ENCODE data around the gene TRMT61A. TPM values are rescaled to one million over a fixed set of nuclear protein-coding genes. Genes with fewer than 3 reads are reported as not detected.
A peak's percentile ranks its signal among the peaks of the same experiment; 100 is the strongest.

Gene TRMT61A
- total and polyA plus RNA-seq, 10 of the 15 experiments (the other 5 are each of a cell fraction or from before 2014, with no cell fraction given) = 0.11 to 21.9 (median 11.4) TPM

DNA sequence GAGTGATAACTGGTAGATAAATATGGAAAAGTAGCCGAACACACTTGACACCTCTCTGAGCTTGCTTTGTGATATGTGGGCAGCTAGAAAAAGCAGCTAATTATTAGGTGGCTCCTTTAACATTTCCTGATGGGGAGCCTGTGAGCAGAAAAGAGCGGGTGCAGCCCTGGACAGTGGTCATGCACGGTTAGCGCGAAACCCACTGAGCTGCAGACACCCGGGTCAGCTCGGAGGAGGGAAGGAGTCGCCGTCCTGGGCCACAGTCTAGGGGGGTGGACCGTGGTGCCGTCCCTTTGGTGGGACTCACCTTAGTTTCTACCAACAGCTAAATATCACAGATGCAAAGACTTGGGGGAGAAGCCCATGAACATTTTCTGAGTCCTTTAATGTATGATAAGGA, 40.4 kb downstream of the TRMT61A start:
- H4K20me1 ChIP-seq (ENCODE audit: control insufficient read depth, insufficient read depth) = no peaks in the 10 kb centered on the region; the same call in 1 of the 2 replicates
- 47% methylated on average over 11 of the region's 11 CpGs for WGBS (ENCODE audit: insufficient coverage, insufficient replicate concordance, low lambda C conversion rate, missing lambda C conversion rate)

DNA sequence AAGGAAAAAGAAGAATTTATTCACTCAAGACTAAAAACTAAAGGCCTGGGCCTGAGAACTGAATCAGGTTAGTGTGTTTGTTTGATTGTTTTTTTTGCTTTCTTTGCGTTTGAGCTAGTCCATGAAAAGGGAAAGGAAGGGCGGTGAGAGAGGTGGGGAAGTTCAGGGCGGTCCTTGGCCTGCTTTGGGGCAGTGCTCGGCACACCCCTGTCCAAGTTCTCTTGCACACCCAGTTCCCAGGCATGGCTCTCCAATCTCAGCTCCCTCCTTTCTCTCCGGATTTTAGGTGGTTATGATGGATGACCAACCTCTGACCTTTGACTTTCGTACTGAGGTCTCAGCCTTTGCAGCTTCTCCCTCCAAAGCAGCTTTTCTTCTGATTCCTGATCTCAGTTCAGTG, 45.1 kb downstream of the TRMT61A start:
- ATAC-seq (no peak), DNase-seq (ENCODE audit: low read depth, low spot score) (no peak), FAIRE-seq (no peak)
- no peaks in the 10 kb centered on the region for H4K20me1 ChIP-seq (ENCODE audit: control insufficient read depth, insufficient read depth)
- WGBS (ENCODE audit: insufficient coverage, insufficient replicate concordance, low lambda C conversion rate, missing lambda C conversion rate) = 85% methylated on average over 6 of the region's 6 CpGs
- SMC1A ChIA-PET (ENCODE audit: uncharacterized antibody, unreplicated experiment) = interaction anchor here (0.6 to 2.3 kb wide), 6 partner anchors 10 to 1074 kb away, joined by 3 to 8 read pairs (median 3); no protein-coding TSS in a partner anchor
- H2AFZ ChIP-seq (ENCODE audit: control insufficient read depth, low read depth, low read length) = no peak overlapping the region
- no peaks in the 10 kb centered on the region for H3K4me1 ChIP-seq (ENCODE audit: control insufficient read depth, insufficient read depth, low read length)
- no peak overlapping the region for H3K4me2 ChIP-seq (ENCODE audit: control insufficient read depth, insufficient read depth)
- H3K79me2 ChIP-seq (ENCODE audit: control insufficient read depth, insufficient read depth, low read length) = peaks cover 2% of the 10 kb centered on the region; the same call in 1 of the 2 replicates
- H3K9ac ChIP-seq (ENCODE audit: control insufficient read depth, insufficient read depth, low read length) = no peak overlapping the region
- no peaks in the 10 kb centered on the region for H3K9me3 ChIP-seq (replicated peaks; ENCODE audit: control insufficient read depth, insufficient read depth, low read length)
- H3K27ac ChIP-seq (ENCODE audit: control insufficient read depth, insufficient read depth) = no peak overlapping the region
- peaks cover 0 to 14% of the 10 kb centered on the region in 2 experiments; a peak in 3 of 4 replicates for H3K36me3 ChIP-seq (ENCODE audit: control insufficient read depth in 2 of 2, insufficient read depth in 2 of 2, low read length in 1 of 2)
- CTCF ChIA-PET = interaction anchor here (0.6 to 2.3 kb wide), 4 partner anchors 20 to 292 kb away, joined by 3 to 9 read pairs (median 3); no protein-coding TSS in a partner anchor
- BruUV-seq (replicated peaks) = no TSS peak
- in situ Hi-C loops (cut with MboI) (loop anchor here (5.0 kb wide), 1 partner anchor 108 kb away; no protein-coding TSS in a partner anchor), intact Hi-C loops (cut with micrococcal nuclease; ENCODE audit: unreplicated experiment) (loop anchor here (10.0 kb wide), 1 partner anchor 341 kb away; no protein-coding TSS in a partner anchor)
- RAD21 ChIA-PET (ENCODE audit: unreplicated experiment) = interaction anchor here (0.8 kb wide), 1 partner anchor 159 kb away, joined by 3 read pairs; no protein-coding TSS in a partner anchor
- POLR2A ChIA-PET = interaction anchor here (0.6 to 0.8 kb wide), 2 partner anchors 9 to 266 kb away, joined by 3 to 4 read pairs; no protein-coding TSS in a partner anchor
- H3K27me3 ChIP-seq (replicated peaks in 1 of 2; ENCODE audit: control insufficient read depth in 2 of 2, insufficient read depth in 2 of 2, low read length in 1 of 2) = no peaks in the 10 kb centered on the region
- H3K4me3 ChIP-seq = no peak overlapping the region
- TF ChIP-seq, protein P1, sequence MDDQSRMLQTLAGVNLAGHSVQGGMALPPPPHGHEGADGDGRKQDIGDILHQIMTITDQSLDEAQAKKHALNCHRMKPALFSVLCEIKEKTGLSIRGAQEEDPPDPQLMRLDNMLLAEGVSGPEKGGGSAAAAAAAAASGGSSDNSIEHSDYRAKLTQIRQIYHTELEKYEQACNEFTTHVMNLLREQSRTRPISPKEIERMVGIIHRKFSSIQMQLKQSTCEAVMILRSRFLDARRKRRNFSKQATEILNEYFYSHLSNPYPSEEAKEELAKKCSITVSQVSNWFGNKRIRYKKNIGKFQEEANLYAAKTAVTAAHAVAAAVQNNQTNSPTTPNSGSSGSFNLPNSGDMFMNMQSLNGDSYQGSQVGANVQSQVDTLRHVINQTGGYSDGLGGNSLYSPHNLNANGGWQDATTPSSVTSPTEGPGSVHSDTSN (IDR thresholded peaks at IDR 0.05; ENCODE audit: insufficient replicate concordance, low read depth, low read length) = no peak
- TF ChIP-seq NBN (IDR thresholded peaks at IDR 0.05) (no peak), BRCA1 (IDR thresholded peaks at IDR 0.05; ENCODE audit: low read depth, low read length) (no peak)
- TF ChIP-seq, protein P2, sequence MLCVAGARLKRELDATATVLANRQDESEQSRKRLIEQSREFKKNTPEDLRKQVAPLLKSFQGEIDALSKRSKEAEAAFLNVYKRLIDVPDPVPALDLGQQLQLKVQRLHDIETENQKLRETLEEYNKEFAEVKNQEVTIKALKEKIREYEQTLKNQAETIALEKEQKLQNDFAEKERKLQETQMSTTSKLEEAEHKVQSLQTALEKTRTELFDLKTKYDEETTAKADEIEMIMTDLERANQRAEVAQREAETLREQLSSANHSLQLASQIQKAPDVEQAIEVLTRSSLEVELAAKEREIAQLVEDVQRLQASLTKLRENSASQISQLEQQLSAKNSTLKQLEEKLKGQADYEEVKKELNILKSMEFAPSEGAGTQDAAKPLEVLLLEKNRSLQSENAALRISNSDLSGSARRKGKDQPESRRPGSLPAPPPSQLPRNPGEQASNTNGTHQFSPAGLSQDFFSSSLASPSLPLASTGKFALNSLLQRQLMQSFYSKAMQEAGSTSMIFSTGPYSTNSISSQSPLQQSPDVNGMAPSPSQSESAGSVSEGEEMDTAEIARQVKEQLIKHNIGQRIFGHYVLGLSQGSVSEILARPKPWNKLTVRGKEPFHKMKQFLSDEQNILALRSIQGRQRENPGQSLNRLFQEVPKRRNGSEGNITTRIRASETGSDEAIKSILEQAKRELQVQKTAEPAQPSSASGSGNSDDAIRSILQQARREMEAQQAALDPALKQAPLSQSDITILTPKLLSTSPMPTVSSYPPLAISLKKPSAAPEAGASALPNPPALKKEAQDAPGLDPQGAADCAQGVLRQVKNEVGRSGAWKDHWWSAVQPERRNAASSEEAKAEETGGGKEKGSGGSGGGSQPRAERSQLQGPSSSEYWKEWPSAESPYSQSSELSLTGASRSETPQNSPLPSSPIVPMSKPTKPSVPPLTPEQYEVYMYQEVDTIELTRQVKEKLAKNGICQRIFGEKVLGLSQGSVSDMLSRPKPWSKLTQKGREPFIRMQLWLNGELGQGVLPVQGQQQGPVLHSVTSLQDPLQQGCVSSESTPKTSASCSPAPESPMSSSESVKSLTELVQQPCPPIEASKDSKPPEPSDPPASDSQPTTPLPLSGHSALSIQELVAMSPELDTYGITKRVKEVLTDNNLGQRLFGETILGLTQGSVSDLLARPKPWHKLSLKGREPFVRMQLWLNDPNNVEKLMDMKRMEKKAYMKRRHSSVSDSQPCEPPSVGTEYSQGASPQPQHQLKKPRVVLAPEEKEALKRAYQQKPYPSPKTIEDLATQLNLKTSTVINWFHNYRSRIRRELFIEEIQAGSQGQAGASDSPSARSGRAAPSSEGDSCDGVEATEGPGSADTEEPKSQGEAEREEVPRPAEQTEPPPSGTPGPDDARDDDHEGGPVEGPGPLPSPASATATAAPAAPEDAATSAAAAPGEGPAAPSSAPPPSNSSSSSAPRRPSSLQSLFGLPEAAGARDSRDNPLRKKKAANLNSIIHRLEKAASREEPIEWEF (IDR thresholded peaks at IDR 0.05; ENCODE audit: insufficient replicate concordance, low read depth, low read length) = no peak
- TF ChIP-seq, protein P3, sequence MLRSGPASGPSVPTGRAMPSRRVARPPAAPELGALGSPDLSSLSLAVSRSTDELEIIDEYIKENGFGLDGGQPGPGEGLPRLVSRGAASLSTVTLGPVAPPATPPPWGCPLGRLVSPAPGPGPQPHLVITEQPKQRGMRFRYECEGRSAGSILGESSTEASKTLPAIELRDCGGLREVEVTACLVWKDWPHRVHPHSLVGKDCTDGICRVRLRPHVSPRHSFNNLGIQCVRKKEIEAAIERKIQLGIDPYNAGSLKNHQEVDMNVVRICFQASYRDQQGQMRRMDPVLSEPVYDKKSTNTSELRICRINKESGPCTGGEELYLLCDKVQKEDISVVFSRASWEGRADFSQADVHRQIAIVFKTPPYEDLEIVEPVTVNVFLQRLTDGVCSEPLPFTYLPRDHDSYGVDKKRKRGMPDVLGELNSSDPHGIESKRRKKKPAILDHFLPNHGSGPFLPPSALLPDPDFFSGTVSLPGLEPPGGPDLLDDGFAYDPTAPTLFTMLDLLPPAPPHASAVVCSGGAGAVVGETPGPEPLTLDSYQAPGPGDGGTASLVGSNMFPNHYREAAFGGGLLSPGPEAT (IDR thresholded peaks at IDR 0.05; ENCODE audit: low read depth) = no peak

More for the DNA sequence above, 40.4 kb downstream of the TRMT61A start:
- Histone ChIP-seq H3K9ac (ENCODE audit: control insufficient read depth, insufficient read depth, low read length) (no peak overlapping the region), H3K4me2 (ENCODE audit: control insufficient read depth, insufficient read depth) (no peak overlapping the region), H3K27me3 (replicated peaks in 1 of 2; ENCODE audit: control insufficient read depth in 2 of 2, insufficient read depth in 2 of 2, low read length in 1 of 2) (no peaks in the 10 kb centered on the region), H3K27ac (ENCODE audit: control insufficient read depth, insufficient read depth) (no peak overlapping the region), H3K4me1 (ENCODE audit: control insufficient read depth, insufficient read depth, low read length) (peaks cover 11% of the 10 kb centered on the region), H3K9me3 (replicated peaks; ENCODE audit: control insufficient read depth, insufficient read depth, low read length) (no peaks in the 10 kb centered on the region), H3K36me3 (ENCODE audit: control insufficient read depth in 2 of 2, insufficient read depth in 2 of 2, low read length in 1 of 2) (peaks cover 0 to 1% of the 10 kb centered on the region in 2 experiments; a peak in 3 of 4 replicates), H3K4me3 (no peak overlapping the region), H2AFZ (ENCODE audit: control insufficient read depth, low read depth, low read length) (no peak overlapping the region), H3K79me2 (ENCODE audit: control insufficient read depth, insufficient read depth, low read length) (peaks cover 31% of the 10 kb centered on the region)
- POLR2A ChIA-PET = interaction anchor here (0.5 kb wide), 2 partner anchors 32 to 243 kb away, joined by 3 to 5 read pairs; no protein-coding TSS in a partner anchor
- TSS peak; percentile 44 for BruUV-seq (replicated peaks)
- SMC1A ChIA-PET (ENCODE audit: uncharacterized antibody, unreplicated experiment) = interaction anchor here (1.1 to 1.6 kb wide), 3 partner anchors 53 to 239 kb away, joined by 3 to 7 read pairs (median 3); no protein-coding TSS in a partner anchor
- no peak for FAIRE-seq
- CTCF ChIA-PET = interaction anchor here (0.5 to 1.2 kb wide), 5 partner anchors 8 to 239 kb away, joined by 3 read pairs; no protein-coding TSS in a partner anchor
- DNase-seq (ENCODE audit: low read depth, low spot score) = no peak
- ATAC-seq = no peak
- no peak for TF ChIP-seq NRF1 (conservative IDR thresholded peaks at IDR 0.05; ENCODE audit: low read depth, low read length)
- no peak for TF ChIP-seq ZSCAN29 (IDR thresholded peaks at IDR 0.05)
- TF ChIP-seq KAT2A (conservative IDR thresholded peaks at IDR 0.05; ENCODE audit: control insufficient read depth, low read depth, low read length) = no peak
- TF ChIP-seq POLR2A (IDR thresholded peaks at IDR 0.05; ENCODE audit: low read depth, low read length) = no peak
- RAD21 ChIA-PET (ENCODE audit: unreplicated experiment) = interaction anchor here (0.9 kb wide), 1 partner anchor 146 kb away, joined by 3 read pairs; the partner anchor contains the start of genes XRCC3 and ZFYVE21
- in situ Hi-C loops (cut with MboI) (no loop called here), intact Hi-C loops (cut with micrococcal nuclease; ENCODE audit: unreplicated experiment) (no loop called here)
